Activated CD4-positive, alpha-beta T cell treated with anti-CD3 and anti-CD28 coated beads, Interleukin-2, amount 50 U/mL, for 4 hours (primary cell): Measurements from ENCODE around the gene HYAL3.
"Not testable (repeated sequence)": the region's sequence is repeated elsewhere in the genome, so short reads cannot be mapped to it uniquely, and the experiment has no call there.

Experiments used
- DNase-seq, 2 experiments: peaks; one replicate each; pipeline ENCODE4 v3.0.0-alpha.2; 2020

Gene HYAL3

GRCh38 chr3:50268703-50269451 is 30.3 kb downstream of the HYAL3 start, which contains the start of gene SEMA3B:
TSS of gene SEMA3B (plus strand) at chr3:50269147. CDS start at chr3:50269241, 94 bp downstream.
- no peak for DNase-seq

DNA sequence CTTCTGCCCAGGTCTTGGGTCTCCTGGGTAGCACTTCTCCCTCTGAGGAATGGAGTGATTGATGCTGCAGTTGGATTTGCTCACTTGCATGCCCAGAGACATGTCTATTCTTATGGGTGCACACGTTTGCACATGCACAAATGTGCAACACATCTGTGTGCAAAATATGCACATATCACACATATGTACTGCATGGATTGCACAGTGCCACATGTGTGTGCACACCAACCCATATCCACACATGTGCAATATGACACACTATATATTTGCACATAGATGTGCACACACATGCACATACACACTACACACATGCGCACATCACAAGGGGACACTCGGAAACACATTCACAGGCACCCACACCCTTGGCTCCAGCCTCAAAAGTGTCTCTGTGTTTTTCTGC is 30.9 kb downstream of the HYAL3 start:
- no peak for DNase-seq

GRCh38 chr3:50267280-50267913 is 31.8 kb downstream of the HYAL3 start:
- no peak for DNase-seq

GRCh38 chr3:50266836-50267235 is 32.4 kb downstream of the HYAL3 start:
- no peak for DNase-seq

DNA sequence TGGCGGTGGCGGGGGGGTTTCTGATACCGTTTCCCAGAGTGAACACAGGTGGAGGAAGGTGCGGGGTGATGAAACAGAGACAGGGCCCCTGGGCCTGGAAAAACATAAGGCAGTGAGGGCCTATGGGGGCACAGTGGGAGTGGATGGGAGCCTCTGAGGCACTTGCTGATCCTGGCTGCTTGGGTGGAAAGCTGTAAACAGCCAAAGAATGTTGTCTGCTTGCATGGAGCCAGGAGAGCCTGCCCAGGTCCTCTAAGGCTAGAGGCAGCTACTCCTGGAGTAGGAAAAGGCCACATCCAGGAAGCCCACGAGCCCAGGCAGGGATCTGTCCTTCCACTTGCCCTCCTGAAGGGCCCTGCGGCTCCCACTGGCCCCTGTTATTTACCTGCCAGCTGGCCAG is 33.2 kb downstream of the HYAL3 start:
- DNase-seq: no peak

GRCh38 chr3:50265571-50265970 is 33.6 kb downstream of the HYAL3 start:
- DNase-seq: no peak

DNA sequence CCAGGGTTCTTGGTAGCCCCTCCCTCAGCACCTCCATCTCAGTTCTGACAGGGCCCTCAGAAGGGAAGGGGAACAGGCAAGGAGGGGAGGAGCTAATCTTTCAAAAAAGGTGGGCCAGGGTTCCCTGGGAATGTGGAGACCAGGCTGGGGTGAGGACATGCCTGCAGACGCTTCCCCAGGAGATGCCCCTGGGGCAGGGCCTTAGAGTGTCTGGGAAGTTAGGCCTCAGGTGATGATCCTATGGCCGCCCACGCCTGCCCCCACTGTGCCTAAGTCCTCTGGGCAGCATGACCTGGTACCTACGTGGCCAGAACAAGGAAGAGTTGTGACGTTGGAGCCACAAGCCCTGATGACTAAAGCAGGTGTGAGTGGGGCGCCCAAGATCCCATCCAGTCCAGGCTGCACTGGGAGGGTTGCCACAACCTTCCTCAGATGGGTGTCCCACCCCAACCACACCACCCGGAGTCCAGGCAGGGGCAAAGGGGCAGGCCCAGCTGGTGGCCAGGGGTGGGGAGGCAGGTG is 34.2 kb downstream of the HYAL3 start:
- no peak for DNase-seq

GRCh38 chr3:50264383-50264963 is 34.7 kb downstream of the HYAL3 start:
- no peak for DNase-seq

GRCh38 chr3:50263478-50264382 is 35.5 kb downstream of the HYAL3 start:
- no peak for DNase-seq

- no peak for DNase-seq
Measured at GRCh38 chr3:50262778-50263177, 36.4 kb downstream of the HYAL3 start.

- DNase-seq: not testable (repeated sequence)
Measured at GRCh38 chr3:50262200-50262599, 37.0 kb downstream of the HYAL3 start.

DNA sequence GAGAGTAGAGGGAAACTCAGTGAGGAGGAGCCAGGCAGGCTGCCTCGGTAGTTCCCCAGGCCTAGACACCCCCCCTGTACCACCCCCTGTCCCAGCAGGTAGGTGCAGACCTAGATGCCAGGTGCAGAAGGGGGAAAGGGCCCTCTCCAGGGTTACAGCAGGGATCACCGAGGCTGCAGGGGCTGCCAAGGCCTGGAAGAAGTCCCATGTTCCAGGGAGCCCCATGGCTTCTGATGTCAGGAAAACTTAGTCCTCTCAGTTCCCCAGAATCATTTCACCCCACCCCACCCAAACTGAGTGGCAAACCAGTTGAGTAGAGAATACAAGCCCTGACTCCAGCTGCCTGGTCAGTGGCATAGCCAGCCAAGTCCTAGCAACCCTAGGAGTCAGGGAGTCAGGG is 37.7 kb downstream of the HYAL3 start:
- no peak for DNase-seq

DNA sequence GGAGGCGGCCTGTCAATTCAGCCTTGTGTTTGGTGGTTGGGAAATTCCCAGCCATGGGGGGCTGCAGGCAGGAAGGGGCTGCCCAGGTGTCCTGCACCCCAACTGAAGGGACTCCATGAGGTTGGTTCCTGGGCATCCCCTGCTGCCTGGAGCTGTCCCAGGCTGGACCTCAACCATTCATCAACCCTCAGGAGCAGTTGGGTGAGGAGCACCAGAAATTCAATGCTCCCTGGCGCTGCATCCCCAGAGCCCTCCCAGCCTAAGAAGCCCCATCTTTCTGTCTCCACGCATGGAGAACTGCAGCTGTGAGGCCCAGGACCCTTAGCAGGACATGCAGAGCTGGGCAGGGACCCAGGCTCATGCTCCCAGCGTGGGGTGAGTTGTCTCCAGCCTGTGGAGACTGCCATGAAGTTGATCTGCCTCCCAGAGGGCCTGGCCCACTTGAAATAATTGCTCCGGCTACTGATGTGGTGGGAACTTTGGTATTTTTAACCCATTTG is 38.2 kb downstream of the HYAL3 start:
- DNase-seq: no peak

- DNase-seq: peak; percentile 60 to 66
Measured at GRCh38 chr3:50260027-50260941, 38.9 kb downstream of the HYAL3 start.

- no peak for DNase-seq
Measured at GRCh38 chr3:50259432-50260026, 39.7 kb downstream of the HYAL3 start.

DNA sequence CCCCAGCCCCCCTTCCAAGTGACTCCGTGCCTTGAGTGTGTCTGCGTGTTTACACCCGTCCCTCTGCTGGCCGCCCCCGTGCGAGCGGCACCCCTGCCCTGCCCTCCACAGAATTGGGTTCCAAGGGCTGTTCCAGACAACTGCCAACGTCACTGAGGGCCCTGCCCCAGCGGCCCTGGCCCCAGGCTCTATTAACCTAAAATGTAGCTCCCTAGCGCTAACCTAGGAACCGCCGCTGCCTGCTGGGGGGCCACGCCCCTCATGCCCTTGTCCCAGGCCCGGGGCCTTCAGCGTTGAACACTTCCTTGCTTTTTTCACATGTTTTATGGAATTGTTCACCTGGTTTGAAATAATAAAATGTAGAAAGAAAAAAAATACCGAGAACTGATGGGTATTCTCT is 40.2 kb downstream of the HYAL3 start:
- DNase-seq: no peak

DNA sequence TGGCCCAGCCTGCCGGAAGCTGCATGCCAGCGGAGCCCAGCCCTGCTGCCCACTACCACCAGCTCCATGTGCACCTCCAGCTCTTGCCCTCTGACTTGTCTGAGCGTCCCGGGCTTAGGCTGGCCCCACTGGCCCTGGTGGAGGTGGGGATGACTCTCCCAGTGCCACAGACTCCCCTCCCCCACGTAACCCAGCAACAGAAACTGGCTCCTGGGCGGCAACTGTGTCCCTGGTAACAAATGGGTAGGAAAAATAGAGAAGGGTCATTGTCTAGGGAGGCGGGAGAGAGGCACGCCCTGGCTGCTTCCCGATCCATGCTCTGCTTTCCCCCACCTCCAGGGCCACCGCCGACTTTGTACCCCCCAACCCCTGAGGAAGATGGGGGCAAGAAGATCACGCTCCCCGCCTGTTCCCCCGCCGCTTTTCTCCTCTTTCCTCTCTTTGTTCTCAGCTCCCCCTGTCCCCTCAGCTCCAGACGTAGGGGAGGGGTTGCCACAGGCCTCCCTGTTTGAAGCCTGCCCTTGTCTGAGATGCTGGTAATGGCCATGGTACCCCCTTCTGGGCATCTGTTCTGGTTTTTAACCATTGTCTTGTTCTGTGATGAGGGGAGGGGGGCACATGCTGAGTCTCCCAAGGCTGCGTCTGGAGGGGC is 41.0 kb downstream of the HYAL3 start:
- DNase-seq: no peak

GRCh38 chr3:50256978-50257890 is 42.0 kb downstream of the HYAL3 start:
- no peak for DNase-seq

DNA sequence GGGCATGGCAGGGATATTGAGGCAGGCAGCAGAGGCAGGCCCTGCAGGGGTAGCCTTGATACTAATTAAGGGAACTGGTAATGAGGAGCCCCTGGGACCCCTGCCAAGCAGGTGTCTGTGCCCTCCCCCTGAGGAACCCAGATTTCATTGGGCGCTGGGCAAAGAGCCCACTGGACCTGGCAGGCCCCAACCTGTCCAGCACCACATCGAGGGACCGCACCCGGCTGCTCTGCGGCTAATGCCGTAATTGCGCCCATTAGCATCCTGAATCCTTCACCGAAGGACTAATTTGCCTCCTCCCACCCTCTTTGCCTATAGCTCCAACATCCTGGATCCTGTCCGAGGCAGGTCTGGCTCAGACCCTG is 44.0 kb downstream of the HYAL3 start:
- no peak for DNase-seq
